PFSK-1 (cell line): ENCODE measurements around the gene BCR.

Experiments
- FOXP2 ChIP-seq: optimal IDR thresholded peaks from 2 replicates; pipeline ENCODE3; 2011; ENCODE audit warnings: borderline replicate concordance, control low read depth, inconsistent platforms; ENCODE audit not compliant: insufficient read depth; ENCODE audit errors: extremely low read length, extremely low read depth
- POLR2AphosphoS5 ChIP-seq: IDR thresholded peaks from 2 replicates; pipeline ENCODE4 v1.6.1; 2012; ENCODE audit warnings: low read depth, mild to moderate bottlenecking, control low read depth, low read length, moderate library complexity
- SIN3A ChIP-seq: IDR thresholded peaks from 2 replicates; pipeline ENCODE4 v1.6.1; 2012; ENCODE audit warnings: mild to moderate bottlenecking, low read length, moderate library complexity, borderline replicate concordance; ENCODE audit not compliant: insufficient read depth

- TF ChIP-seq POLR2AphosphoS5 = no peak
- TF ChIP-seq SIN3A = no peak
- no peak for TF ChIP-seq FOXP2
Measured at GRCh38 chr22:23204541-23205157, 24.3 kb downstream of the BCR start.
